GM20431 (cell line): ENCODE data around the gene ATAT1.

ENCODE experiments used
- in situ Hi-C: fragments of 300-500 bp; cut with MseI, MboI; formaldehyde crosslinking; loops from one replicate; pipeline ENCODE4 v1.15.0; 2020; ENCODE audit warnings: low sequenced_read_pairs; ENCODE audit not compliant: unreplicated experiment

The ATAT1 gene

DNA sequence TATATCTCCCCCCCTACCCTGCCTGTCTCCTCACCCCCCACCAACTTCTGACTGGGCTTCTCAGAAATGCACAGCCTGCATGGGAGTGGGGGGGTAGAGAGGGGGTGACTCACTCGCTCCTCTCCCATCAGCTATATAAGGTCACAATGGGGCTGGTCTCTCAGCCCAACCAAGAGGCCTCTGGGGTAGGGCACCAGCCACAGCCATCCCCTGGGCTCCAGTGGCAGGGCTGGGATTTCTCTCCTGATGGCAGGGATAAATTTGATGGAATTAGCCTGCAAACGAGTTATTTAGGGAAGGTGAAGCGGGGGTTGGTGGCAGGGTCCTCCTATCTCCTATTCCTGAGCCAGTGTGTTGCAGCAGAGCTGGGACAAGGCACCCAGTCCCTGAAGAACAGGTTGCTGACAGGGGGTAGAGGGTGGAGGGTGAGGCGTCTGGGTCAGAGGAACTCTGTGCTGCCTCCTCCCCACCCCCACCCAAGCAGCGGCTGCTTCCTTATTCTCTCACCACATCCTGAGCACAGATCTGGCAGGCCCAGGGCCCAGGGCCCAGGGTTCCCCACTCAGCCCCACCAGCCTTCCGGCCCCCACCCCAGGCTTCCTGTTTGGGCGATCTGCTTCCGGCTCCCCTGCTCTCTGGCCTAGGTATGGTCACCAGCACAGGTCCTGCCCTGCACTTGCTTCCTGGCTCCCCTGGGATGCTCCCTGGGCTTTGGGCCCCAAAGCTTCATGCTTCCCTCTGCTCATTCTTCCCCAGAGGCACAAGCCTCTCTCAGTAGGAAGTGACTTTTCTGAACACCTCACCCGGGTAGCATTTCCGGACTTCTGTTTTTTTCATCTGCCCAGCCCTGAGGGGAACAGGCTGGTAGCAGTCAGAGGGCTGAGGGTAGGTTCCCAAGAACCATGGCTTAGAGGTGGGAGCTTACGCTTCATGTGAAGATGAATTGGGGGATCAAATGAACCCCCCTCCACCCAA, 55.8 kb downstream of the ATAT1 start:
- in situ Hi-C loops, result no loop called here

DNA sequence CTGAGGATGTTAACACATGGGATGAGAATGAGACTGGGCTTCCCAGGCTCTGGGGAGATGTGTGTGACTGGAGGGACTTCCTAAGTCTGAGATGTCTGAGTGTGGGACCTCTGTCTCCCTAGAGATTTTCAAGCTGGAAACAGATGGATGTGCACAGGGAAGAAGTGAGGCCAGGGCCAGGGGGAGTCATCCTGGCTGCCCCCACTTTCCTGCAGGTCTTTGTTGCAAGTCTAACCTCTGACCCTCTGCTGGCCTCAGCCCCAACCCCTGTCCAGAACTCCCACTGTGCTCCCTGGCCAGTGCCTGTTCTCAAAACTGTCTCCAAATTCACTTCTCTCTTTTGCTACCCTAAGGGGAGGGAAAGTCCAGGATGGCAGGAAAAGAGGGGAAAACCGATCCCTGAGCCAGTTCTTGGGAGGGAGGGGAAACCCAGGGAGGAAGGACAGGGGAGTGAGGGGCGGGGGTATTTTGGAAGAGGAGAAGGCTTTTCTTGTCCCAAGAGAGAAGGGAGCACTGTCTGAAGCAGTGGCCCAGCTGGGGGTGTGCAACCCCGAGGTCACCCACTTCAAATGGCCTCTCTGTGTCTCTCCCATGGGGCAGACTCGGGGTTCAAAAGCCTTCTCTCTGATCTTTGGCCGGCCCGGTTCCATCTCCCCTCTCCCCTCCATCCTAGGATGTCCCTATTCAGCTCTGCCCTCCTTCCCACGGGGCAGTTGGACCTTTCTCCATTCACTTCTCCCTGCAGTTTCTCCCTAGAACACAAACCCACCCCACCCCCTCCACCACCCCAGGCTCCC, 56.7 kb downstream of the ATAT1 start:
- in situ Hi-C loops, result no loop called here

DNA sequence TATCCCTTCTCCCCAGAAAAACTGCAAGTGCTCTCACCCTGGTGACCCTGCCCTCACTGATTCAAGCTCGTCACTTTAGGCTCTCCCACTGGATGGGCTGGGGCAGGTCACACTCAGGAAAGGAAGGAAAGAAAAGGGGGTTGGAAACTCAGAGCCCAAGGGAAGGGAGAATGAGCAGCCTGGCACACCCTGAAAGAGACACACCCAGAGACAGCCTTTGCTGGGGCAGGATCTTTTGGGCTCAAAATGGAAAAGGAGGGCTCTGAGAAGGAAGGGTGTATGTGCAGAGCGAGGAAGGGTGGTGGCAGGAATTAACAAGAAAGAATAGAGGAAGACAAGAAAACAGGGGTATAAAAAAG, 57.3 kb downstream of the ATAT1 start:
- in situ Hi-C loops, result no loop called here

DNA sequence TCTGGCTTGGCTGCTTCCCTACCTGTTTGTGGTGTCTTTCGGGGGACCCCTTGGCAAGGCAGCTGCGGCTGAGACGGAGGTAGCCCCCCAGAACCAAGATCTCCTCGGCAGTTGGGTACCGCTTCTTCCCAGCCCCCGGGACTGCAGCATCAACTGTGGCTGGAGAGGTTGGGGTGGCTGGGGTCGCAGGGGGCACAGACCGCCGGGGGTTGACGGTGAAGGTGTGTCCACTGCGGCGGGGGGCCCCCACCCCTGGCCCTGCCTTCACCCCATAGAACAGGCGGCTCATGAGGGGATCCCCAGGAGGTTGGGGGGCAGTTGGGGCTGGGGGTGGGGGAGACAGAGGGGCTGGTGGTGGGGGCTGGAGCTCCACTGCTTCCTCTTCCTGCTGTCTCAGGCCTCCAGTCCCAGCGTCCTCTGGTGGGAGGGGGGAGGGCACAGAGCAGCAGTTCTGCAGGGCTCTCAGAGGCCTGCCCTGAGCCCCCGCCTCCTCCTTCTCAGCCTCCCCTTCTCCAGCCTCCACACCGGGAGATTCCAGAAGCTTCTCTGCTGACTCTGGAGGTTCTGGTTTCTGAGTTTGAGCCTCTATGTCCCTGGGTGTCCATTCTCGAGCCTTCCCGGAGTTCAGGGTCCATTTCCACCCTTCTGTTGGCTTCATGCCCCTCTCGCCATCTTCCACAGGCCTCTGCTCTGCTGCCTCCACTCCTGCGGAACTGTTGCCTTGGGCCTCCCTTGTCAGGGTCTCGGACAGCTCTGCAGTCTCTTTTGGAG, 57.9 kb downstream of the ATAT1 start:
- in situ Hi-C loops, result no loop called here

DNA sequence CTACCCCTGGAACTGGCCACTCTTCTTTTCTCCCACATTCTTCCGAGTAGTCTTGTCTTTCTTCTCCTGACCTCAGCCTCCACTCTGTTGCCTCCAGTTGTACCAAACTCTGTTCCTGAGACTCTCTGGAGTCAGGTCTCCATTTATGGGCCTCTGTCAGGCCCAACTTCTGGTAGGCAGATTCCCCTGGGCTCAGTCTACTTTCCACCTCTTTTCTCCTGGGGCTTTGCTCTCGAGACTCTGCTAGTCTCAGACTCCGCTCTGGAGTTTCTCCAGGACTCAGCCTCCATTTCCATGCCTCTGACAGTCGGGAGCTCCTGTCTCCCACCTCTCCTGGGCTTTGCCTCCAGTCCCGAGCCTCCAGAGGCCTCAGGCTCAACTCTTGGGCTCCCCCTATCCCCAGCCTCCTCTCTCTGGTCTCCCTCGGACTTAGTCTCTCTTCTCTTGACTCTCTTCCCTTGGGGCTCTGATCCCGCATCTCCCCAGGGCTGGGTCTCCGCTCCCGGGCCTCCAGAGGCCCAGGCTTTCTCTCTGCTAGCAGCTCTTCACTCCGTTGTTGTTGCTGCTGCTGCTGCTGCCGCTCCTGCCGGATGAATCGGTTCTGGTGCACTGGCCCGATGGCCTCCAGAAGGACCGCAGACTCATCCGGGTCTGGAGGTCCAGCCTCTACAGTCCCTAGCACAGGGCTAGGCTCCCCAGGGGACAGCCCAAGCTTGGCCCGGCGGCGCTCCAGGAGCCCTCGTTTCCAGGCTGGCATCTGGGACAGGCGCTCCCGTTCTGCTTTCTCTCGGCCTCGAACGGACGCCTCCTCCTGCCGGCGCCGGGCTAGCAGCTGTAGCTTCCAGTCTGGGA, 58.7 kb downstream of the ATAT1 start:
- in situ Hi-C loops, result no loop called here

DNA sequence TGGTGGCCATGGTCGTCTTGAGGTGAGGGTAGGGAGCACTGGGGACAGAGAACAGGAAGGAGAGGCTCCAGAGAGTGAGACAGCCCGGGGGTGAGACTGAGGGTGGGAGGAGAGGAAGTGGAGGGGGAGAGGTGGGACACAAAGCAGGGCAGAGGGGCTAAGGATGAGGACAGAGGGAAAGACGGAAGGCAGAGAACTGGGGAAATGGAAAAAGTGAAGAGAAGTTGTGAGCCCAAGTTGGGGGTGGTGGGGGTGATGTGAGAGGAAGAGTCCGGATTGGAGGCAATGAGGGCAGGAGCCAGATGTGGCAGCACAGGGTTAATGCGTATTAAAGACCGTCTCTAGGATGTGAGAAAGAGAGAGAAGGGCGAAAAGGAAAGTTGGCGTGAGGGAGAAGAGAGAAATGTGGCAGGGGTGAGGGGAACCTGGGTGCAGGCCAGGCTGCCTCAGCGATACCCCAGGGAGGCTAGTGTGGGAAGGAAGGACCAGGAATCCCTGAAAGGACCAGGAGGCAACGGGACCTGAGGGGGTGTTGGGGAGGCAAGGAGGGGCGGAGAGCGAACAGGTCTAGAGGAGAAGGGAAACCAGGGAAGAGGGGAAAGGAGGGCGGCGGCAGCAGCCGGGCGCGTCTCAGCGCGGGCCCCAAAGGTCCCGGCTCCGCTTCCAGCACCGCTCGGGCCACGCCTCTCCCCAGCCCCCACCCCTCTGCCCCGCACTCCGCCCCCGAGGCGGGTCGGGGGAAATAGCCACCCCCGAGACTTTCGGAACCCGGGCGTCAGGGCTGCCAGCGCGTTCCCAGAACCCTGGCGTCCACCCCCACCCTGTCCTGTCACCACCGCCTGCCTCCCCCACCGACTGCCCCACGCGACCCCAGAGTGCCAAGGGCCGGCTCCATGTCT, 59.6 kb downstream of the ATAT1 start, which contains the start of gene PPP1R18:
PPP1R18 (minus strand) TSS at position 637 of the 899 bp plus-strand sequence; CDS start at position 10, 627 bp downstream.
- in situ Hi-C loops, result no loop called here

DNA sequence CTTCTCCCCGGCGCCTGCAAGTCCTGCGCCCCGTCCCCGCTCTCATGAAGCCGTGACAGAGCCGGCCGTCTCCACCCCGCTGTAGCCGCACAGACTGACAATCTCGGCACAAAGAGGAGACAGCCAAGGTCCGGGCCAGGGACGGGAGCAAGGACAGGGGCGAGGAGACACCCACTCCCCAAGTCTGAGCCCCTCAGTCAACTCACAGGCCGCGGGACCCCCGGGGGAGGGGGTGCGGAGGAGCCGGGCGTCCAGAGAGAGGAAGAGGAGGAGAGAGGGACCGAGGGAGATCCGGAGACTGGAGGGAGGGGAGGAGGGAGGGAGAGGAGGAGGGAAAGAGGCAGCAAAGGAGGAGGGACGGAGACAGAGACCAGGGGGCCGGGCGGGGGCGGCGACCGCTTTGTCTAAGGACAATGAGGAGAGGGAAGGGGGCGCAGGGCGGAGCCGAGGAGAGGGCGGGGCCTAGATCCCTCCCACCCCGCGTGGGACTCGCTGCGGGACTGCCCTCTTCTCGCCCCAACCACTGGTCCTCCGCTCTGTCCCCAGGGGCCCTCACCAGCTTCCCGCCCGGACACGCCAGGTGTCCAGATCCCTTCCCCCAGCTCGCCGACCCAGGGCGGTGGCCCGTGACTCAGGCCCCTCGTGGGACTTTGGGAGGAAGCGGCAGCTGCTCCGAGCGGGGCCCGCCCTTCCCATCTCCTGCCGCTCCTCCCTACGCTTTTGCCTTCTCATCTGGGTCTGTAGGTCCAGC, 60.4 kb downstream of the ATAT1 start:
- in situ Hi-C loops, result no loop called here

DNA sequence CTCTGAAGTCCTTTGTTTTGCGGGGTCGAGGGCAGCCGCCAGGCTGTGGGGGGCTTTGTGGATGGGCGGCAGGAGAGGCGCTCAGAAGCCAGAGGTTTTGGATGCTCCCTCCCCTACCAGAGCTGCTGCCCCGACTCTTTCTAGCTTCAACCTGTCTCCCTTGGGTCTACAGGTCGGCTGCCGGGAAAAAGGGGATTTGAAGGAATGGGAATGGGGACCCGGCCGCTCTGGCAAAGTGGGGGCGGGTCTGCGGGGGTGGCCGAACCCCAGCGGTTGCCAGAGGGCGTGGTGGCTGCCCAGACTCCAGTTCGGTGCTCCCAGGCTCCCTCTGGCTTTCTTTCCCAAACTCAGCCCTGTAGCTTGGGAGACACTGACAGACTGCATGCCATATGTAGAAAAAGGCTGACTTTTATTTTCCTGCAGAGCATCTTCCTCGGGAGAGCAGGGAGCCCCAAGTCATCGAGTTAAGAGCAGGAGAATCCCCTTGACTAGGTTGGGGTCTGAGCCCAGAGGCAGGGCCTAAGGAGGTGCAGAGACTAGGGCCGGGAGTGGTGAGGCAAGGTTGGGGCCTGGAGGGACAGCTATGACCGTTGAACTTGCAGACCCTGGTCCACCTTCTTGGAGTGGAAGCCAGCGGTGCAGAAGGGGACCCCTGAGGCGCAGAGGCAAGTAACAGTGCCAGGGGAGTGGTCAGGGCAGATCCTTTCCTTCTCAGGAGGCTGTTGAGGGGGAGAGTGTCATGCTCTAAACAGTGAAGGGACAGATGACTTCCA, 61.2 kb downstream of the ATAT1 start:
- in situ Hi-C loops, result no loop called here

DNA sequence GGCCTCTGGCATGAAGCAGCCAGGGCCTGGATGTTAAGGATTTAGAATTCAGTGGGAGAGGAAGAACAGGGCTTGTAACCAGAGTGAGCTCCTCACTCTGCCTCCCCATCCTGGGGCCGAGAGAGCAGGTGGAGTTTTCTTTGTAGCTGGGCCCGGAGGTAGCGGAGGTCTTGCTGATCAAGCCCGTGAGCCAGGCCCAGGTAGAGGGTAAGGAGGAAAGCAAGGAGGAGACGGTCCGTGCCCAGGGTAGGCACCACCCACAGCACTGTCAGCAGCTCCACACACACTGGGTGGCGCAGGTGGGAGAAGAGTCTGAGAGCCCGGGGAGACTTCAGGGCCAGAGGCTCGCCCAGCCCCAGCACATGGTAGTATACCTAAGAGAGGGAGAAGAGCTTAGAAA, 61.9 kb downstream of the ATAT1 start:
- in situ Hi-C loops, result no loop called here

DNA sequence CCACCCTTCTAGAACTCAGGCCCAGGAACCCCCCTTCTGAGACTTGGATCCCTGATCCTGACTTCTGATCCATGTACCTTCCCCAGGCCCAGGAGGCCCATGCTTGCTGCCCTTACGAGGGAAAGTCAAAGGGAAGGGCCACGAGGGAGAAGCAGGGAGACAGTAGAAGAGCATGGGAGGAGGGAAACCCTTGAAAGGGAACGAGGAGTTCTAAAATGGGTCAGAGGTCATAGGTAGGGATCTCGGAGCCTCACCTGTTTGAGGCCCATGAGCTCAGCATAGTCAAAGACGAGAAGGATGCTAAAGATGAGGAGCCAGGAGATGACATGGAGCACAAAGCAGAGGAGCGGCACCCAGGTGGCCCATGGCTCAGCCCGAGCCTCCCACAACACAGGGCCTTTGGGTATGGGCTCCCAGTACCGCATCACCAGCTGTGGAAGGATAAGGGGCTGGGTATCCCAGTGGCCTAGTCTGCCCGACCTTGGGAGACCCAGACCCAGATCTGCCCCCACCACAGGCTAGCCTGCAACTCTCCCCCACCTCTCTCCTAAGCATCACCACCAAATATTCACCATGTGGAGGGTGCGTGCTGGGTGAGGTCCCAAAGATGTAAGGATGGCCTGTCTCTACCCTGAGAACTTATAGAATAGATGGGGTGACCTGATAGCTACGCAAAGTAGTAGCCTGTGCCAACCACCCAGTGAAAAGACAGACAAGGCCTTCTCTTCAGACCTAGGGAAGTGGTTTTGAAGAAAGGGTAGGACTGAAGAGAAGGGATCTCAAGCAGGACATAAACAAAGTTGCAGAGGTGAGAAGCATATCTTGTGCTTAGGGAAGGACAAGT, 62.6 kb downstream of the ATAT1 start:
- in situ Hi-C loops, result no loop called here

DNA sequence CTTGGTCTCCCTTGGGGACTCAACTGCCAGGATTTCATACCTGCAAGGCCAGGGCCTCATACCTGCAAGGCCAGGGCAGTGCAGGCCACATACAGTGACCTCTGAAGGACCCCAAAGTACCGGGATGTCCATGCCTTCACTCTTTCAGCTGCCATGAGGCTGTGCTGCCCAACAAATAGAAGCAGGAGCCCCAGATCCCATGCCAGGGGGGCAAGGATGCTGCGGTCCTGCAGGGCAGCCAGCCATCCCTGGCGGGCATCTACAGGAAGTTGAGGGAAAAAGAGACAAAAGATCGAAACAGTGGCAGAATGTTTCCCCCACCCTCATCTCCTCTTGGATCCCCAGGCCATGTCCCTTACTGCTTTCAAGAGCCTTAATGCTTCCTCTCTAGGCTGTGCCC, 63.3 kb downstream of the ATAT1 start:
- in situ Hi-C loops, result no loop called here

DNA sequence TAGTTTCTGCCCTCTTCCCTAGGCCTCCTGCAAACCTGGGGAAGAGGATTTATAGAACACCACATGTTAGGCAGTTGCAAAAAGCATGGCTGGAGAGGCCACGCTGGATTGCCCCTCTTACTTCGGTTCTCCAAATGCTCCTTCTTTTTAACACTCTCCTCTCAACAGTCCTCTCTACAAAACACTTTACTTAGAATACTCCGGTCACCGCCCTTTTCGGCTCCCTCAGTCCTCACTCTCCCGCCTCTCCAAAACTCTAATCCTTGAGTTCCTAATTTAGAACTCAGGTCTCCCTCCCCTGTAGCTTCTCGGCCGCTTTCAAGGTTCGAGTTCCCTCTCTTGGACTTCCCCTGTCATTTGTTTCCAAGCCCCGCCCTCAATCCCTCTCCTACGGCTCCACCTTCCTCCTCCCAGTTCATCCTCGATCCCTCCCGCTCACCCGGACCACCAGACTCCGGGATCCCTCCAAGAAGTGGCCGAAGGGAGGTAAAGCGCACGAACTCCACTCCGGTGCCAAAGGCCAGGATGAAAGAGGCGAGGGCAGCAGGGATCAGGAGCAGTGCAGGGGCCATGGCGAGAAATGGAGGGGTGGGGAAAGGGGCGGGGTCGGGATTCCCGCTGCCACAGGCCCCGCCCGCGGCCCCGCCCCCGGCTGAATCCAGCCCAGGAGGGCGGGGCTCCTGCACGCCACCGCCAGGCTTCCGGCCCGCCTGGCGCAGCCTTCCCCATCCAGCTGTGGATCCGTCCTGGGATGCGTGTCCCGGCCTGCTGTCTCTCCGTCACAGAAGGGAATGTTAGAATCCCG, 63.9 kb downstream of the ATAT1 start, which contains the start of gene NRM:
NRM (minus strand) TSS at position 582 of the 805 bp plus-strand sequence; CDS start at position 572, 10 bp downstream.
- in situ Hi-C loops, result no loop called here

DNA sequence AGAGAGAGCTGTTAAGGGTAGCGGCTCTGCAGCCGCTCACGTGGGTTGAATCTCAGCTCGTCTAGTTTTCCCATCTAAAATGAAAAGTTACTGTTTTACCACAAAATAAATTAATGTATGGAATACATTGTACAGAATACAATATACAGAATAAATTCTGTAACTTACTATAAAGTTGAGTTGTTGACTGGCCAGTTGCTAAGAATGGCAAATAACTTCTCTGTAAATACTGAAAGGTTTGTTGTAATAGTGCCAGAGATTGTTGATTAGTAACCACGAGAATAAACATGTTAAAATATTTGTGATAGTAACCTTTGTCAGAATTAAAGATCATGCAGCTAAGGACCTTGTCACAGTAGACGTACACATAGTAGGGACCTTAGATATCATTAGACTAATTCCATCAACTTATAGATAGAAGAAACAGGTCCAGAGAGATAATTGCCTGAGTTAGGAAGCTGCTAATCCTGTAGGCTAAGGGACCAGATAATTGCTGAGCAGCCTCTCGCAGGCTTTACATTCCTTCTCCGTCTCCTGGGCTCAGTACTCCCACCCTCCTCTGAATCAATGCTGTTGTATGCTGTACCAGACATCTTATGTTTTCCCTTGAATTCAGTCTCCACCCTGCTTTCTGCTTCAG, 64.7 kb downstream of the ATAT1 start:
- in situ Hi-C loops, result no loop called here
